HepG2 (cell line): ENCODE data around the gene CDC42EP4. TPM values are rescaled to one million over a fixed set of nuclear protein-coding genes. Genes with fewer than 3 reads are reported as not detected.

Source experiments
- CHD2 ChIP-seq: IDR thresholded peaks from 2 replicates; pipeline ENCODE4 v1.6.1; 2011; ENCODE audit warnings: low read depth, low read length, improper control_type of control experiment
- CREB1 ChIP-seq, 2 experiments: fragments of 450-650 bp in 1 of 2; IDR thresholded peaks; 2 replicates each; pipeline ENCODE4 v1.6.1; 2016 to 2017; ENCODE audit warnings: control low read depth in 1 of 2, mild to moderate bottlenecking in 1 of 2, missing compliant biosample characterization in 1 of 2, missing genetic modification characterization in 1 of 2
- E2F2 ChIP-seq: sonication (generic); formaldehyde crosslinking; IDR thresholded peaks from 2 replicates; pipeline ENCODE4 v1.4.0; 2020; ENCODE audit warnings: missing genetic modification reagents, borderline replicate concordance
- EHMT2 ChIP-seq: fragments of 200-600 bp; sonication (generic); IDR thresholded peaks from 2 replicates; pipeline ENCODE4 v1.7.0; 2017; ENCODE audit warnings: antibody characterized with exemption, low read depth, low read length, borderline replicate concordance
- KAT7 ChIP-seq: IDR thresholded peaks from 2 replicates; pipeline ENCODE4 v1.6.1; 2018; ENCODE audit warnings: borderline replicate concordance, missing compliant biosample characterization
- KDM3A ChIP-seq: IDR thresholded peaks from 2 replicates; pipeline ENCODE4 v1.6.1; 2018; ENCODE audit warnings: low read depth, missing compliant biosample characterization
- MYC ChIP-seq: sonication (generic); formaldehyde crosslinking; IDR thresholded peaks from 2 replicates; pipeline ENCODE4 v1.9.0; 2021; ENCODE audit warnings: missing genetic modification reagents, borderline replicate concordance
- NFYB ChIP-seq: sonication (generic); formaldehyde crosslinking; IDR thresholded peaks from 2 replicates; pipeline ENCODE4 v1.4.0; 2020; ENCODE audit warnings: missing genetic modification reagents
- PATZ1 ChIP-seq: sonication (generic); formaldehyde crosslinking; IDR thresholded peaks from 2 replicates; pipeline ENCODE4 v1.4.0; 2020; ENCODE audit warnings: missing genetic modification reagents
- PTBP1 ChIP-seq: fragments of 200-400 bp; formaldehyde crosslinking; IDR thresholded peaks from 2 replicates; pipeline ENCODE4 v1.6.1; 2018; ENCODE audit warnings: low read length, low read depth; ENCODE audit not compliant: poor library complexity, severe bottlenecking
- RNF2 ChIP-seq: fragments of 450-650 bp; conservative IDR thresholded peaks from 2 replicates; pipeline ENCODE4 v1.6.1; 2016; ENCODE audit warnings: low read depth
- SNRNP70 ChIP-seq: fragments of 200-400 bp; formaldehyde crosslinking; IDR thresholded peaks from 2 replicates; pipeline ENCODE4 v1.6.1; 2017; ENCODE audit warnings: mild to moderate bottlenecking, low read depth, low read length, moderate library complexity
- SP4 ChIP-seq: sonication (generic); formaldehyde crosslinking; IDR thresholded peaks from 2 replicates; pipeline ENCODE4 v1.8.1; 2023; ENCODE audit warnings: mild to moderate bottlenecking, missing genetic modification reagents
- SRF ChIP-seq: IDR thresholded peaks from 2 replicates; pipeline ENCODE4 v1.6.1; 2011; ENCODE audit warnings: mild to moderate bottlenecking, low read depth, low read length, moderate library complexity
- UBTF ChIP-seq: sonication (generic); formaldehyde crosslinking; IDR thresholded peaks from 2 replicates; pipeline ENCODE4 v1.4.0; 2020; ENCODE audit warnings: mild to moderate bottlenecking, missing genetic modification reagents
- YY1 ChIP-seq: IDR thresholded peaks from 2 replicates; pipeline ENCODE4 v1.6.1; 2011; ENCODE audit warnings: low read length, low read depth, moderate library complexity, mild to moderate bottlenecking; ENCODE audit not compliant: insufficient read depth, insufficient replicate concordance
- ZNF121 ChIP-seq: sonication (generic); formaldehyde crosslinking; IDR thresholded peaks from 2 replicates; pipeline ENCODE4 v1.5.0; 2020; ENCODE audit warnings: mild to moderate bottlenecking, missing genetic modification reagents
- ZNF570 ChIP-seq: sonication (generic); formaldehyde crosslinking; IDR thresholded peaks from 2 replicates; pipeline ENCODE4 v1.4.0; 2020; ENCODE audit warnings: mild to moderate bottlenecking, missing genetic modification reagents, borderline replicate concordance
- ZNF878 ChIP-seq: sonication (generic); formaldehyde crosslinking; IDR thresholded peaks from 2 replicates; pipeline ENCODE4 v1.8.1; 2023; ENCODE audit warnings: mild to moderate bottlenecking, missing genetic modification reagents, moderate library complexity
- ZSCAN12 ChIP-seq: sonication (generic); formaldehyde crosslinking; IDR thresholded peaks from 2 replicates; pipeline ENCODE4 v1.9.0; 2021; ENCODE audit warnings: mild to moderate bottlenecking, missing genetic modification reagents
- polyA plus RNA-seq, 8 experiments: library from polyadenylated mRNA; depleted of rRNA in 3 of 8; stranded (reverse) in 7 of 8; unstranded in 1 of 8; fragments of >200 nt; fragmentation: Illumina TruSeq in 4 of 8; extraction: Trizol in 4 of 8; gene quantifications; 2 replicates each; pipeline versions ENCODE4 v1.2.1 to v1.2.3, GENCODE V29; 2011 to 2016; ENCODE audit warnings: low read depth in 4 of 8, missing spikeins in 1 of 8, mixed read lengths in 1 of 8; ENCODE audit not compliant: insufficient read depth in 1 of 8
- total RNA-seq, 5 experiments: library from RNA; depleted of rRNA; stranded (reverse); fragments of >200 nt; fragmentation: Illumina TruSeq; extraction: Trizol; gene quantifications; 2 replicates each; pipeline ENCODE4 v1.2.3, GENCODE V29; 2016; ENCODE audit warnings: low read depth in 1 of 5
- TF ChIP-seq, protein P1 (sequence below): sonication (generic); formaldehyde crosslinking; conservative IDR thresholded peaks from 2 replicates; pipeline ENCODE4 v1.4.0; 2020; ENCODE audit warnings: missing genetic modification reagents
- TF ChIP-seq, protein P2 (sequence below): IDR thresholded peaks from 2 replicates; pipeline ENCODE4 v1.6.1; 2016; ENCODE audit warnings: missing genetic modification reagents, missing compliant biosample characterization

Gene CDC42EP4
- total and polyA plus RNA-seq, 2 of the 13 experiments (the other 11 are each of a cell fraction or from before 2014, with no cell fraction given): 19.0 to 54.0 TPM

GRCh38 chr17:73288534-73289302, 23.1 kb downstream of the CDC42EP4 start (continued):
- peak; percentile 82 for TF ChIP-seq UBTF (CRISPR knock-in tag)
- TF ChIP-seq ZNF121 (CRISPR knock-in tag): peak; percentile 58
- TF ChIP-seq RNF2: no peak
- TF ChIP-seq ZNF570 (CRISPR knock-in tag): no peak
- TF ChIP-seq SP4 (CRISPR knock-in tag): peak; percentile 71; the same call in 1 of the 2 replicates
- no peak for TF ChIP-seq ZSCAN12 (CRISPR knock-in tag)
- TF ChIP-seq E2F2 (CRISPR knock-in tag): no peak
- no peak for TF ChIP-seq ZNF878 (CRISPR knock-in tag)
- no peak for TF ChIP-seq SRF
- TF ChIP-seq KDM3A (CRISPR knock-in tag): peak; percentile 95; the same call in 1 of the 2 replicates
- peak; percentile 7; the same call in 1 of the 2 replicates for TF ChIP-seq NFYB (CRISPR knock-in tag)
- TF ChIP-seq EHMT2: no peak; the same call in 1 of the 2 replicates
- TF ChIP-seq KAT7: peak; percentile 70; the same call in 1 of the 2 replicates
- no peak for TF ChIP-seq CHD2
- TF ChIP-seq, protein P1, sequence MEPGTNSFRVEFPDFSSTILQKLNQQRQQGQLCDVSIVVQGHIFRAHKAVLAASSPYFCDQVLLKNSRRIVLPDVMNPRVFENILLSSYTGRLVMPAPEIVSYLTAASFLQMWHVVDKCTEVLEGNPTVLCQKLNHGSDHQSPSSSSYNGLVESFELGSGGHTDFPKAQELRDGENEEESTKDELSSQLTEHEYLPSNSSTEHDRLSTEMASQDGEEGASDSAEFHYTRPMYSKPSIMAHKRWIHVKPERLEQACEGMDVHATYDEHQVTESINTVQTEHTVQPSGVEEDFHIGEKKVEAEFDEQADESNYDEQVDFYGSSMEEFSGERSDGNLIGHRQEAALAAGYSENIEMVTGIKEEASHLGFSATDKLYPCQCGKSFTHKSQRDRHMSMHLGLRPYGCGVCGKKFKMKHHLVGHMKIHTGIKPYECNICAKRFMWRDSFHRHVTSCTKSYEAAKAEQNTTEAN: 0 out of 2 replicates have a peak, but pooled peaks have one; percentile 24
- no peak for TF ChIP-seq SNRNP70
- TF ChIP-seq, protein P2, sequence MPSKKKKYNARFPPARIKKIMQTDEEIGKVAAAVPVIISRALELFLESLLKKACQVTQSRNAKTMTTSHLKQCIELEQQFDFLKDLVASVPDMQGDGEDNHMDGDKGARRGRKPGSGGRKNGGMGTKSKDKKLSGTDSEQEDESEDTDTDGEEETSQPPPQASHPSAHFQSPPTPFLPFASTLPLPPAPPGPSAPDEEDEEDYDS: peak; percentile 58
- no peak for TF ChIP-seq PTBP1
- TF ChIP-seq YY1: peak; percentile 20
- TF ChIP-seq PATZ1 (CRISPR knock-in tag): peak; percentile 98
- TF ChIP-seq CREB1 (IDR thresholded peaks at IDR 0.05): peak; percentile 74
- peak; percentile 94 for TF ChIP-seq CREB1 (CRISPR knock-in tag; IDR thresholded peaks at IDR 0.05)
- peak; percentile 88 for TF ChIP-seq MYC
